PC-9 (cell line): ENCODE results near the gene PPP2R5E. TPM values are rescaled to one million over a fixed set of nuclear protein-coding genes. Genes with fewer than 3 reads are reported as not detected.

ENCODE experiments used
- BruUV-seq: library from RNA; stranded (reverse); fragments of 400-500 nt; replicated peaks from 2 replicates; lab custom pipeline; 2021; lab: Mats Ljungman, UMichigan
- CTCF ChIA-PET: fragments of 300-600 bp; sonication (Branson Sonifier 250); formaldehyde crosslinking; loops from one replicate; lab custom pipeline; 2022; ENCODE audit warnings: antibody characterized with exemption; lab: Charles Lee
- POLR2A ChIA-PET: fragments of 300-600 bp; sonication (Branson Sonifier 250); formaldehyde crosslinking; loops from one replicate; lab custom pipeline; 2022; ENCODE audit warnings: antibody characterized with exemption; ENCODE audit not compliant: unreplicated experiment; lab: Charles Lee
- DNase-seq, 2 experiments: peaks; one replicate each; pipeline versions ENCODE4 v3.0.0 to v3.0.0-alpha.2; 2015 to 2022; ENCODE audit warnings: mixed read lengths in 1 of 2
- H2AFZ ChIP-seq: fragments of 200-600 bp; sonication (generic); 2 replicates; pipeline ENCODE4 v1.8.1; 2017; ENCODE audit warnings: antibody characterized with exemption
- H3F3A ChIP-seq: fragments of 200-600 bp; sonication (generic); 2 replicates; pipeline ENCODE4 v1.8.1; 2017; ENCODE audit warnings: antibody characterized with exemption, mild to moderate bottlenecking, low read depth; ENCODE audit not compliant: insufficient read depth
- H3K27ac ChIP-seq: fragments of 200-600 bp; sonication (generic); 2 replicates; pipeline ENCODE4 v1.6.1; 2016; ENCODE audit warnings: mixed run types
- H3K27me3 ChIP-seq: fragments of 200-600 bp; sonication (generic); 2 replicates; pipeline ENCODE4 v1.6.1; 2016; ENCODE audit warnings: low read depth, mixed run types; ENCODE audit not compliant: insufficient read depth
- H3K36me3 ChIP-seq: fragments of 200-600 bp; sonication (generic); 2 replicates; pipeline ENCODE4 v1.6.1; 2016; ENCODE audit warnings: low read depth, mixed run types
- H3K4me1 ChIP-seq: fragments of 200-600 bp; sonication (generic); replicated peaks from 2 replicates; pipeline ENCODE4 v1.6.1; 2016; ENCODE audit warnings: mixed run types; ENCODE audit not compliant: insufficient read depth
- H3K4me2 ChIP-seq: fragments of 200-600 bp; sonication (generic); 2 replicates; pipeline ENCODE4 v1.6.1; 2017; ENCODE audit warnings: mixed run types
- H3K4me3 ChIP-seq: fragments of 200-600 bp; sonication (generic); 2 replicates; pipeline ENCODE4 v1.6.1; 2016; ENCODE audit warnings: mixed run types
- H3K79me2 ChIP-seq: fragments of 200-600 bp; sonication (generic); 2 replicates; pipeline ENCODE4 v1.6.1; 2017; ENCODE audit warnings: low read depth, mixed run types
- H3K9me2 ChIP-seq: fragments of 200-600 bp; sonication (generic); 2 replicates; pipeline ENCODE4 v1.8.1; 2017; ENCODE audit warnings: mild to moderate bottlenecking; ENCODE audit not compliant: insufficient read depth
- H3K9me3 ChIP-seq: fragments of 200-600 bp; sonication (generic); 2 replicates; pipeline ENCODE4 v1.8.1; 2016; ENCODE audit warnings: low read depth; ENCODE audit not compliant: insufficient read depth
- H4K20me1 ChIP-seq: fragments of 200-600 bp; sonication (generic); 2 replicates; pipeline ENCODE4 v1.8.1; 2017; ENCODE audit not compliant: insufficient read depth
- EZH2 ChIP-seq: fragments of 200-600 bp; sonication (generic); IDR thresholded peaks from 2 replicates; pipeline ENCODE4 v1.8.0; 2017; ENCODE audit warnings: antibody characterized with exemption, low read depth
- intact Hi-C: fragments of 100-400 bp; cut with micrococcal nuclease; formaldehyde crosslinking; loops from one replicate; pipeline ENCODE4 v1.10.0; 2022; ENCODE audit not compliant: unreplicated experiment
- total RNA-seq: library from RNA; stranded (reverse); gene quantifications from 2 replicates; pipeline ENCODE4 v1.2.3, GENCODE V29; 2021
- TF ChIP-seq, protein P1 (sequence below): fragments of 200-600 bp; sonication (generic); conservative IDR thresholded peaks from 2 replicates; pipeline ENCODE4 v1.6.1; 2017; ENCODE audit warnings: mixed run types, antibody characterized with exemption, mild to moderate bottlenecking, moderate library complexity

The PPP2R5E gene
- total RNA-seq, 1 experiment from 2014 or later: 66.4 TPM

DNA sequence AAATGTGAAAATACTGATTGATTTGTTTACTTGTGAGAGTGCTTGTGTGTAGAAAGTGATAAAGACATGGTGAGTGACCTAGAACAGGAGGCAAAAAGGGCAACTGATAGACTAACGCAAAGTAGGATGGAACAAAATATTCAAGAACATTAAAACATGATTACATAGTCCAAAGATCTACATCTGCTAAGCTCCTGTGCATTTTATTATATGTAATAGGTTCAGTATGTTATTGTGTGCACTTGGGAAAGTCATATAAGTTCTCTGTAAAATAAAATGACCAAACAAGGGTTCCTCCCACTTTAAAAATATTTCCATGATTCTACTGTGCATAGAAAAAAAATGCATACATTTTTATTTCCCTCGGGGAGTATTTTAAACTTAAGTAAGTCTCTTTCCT, 150.2 kb downstream of the PPP2R5E start:
- TF ChIP-seq, protein P1, sequence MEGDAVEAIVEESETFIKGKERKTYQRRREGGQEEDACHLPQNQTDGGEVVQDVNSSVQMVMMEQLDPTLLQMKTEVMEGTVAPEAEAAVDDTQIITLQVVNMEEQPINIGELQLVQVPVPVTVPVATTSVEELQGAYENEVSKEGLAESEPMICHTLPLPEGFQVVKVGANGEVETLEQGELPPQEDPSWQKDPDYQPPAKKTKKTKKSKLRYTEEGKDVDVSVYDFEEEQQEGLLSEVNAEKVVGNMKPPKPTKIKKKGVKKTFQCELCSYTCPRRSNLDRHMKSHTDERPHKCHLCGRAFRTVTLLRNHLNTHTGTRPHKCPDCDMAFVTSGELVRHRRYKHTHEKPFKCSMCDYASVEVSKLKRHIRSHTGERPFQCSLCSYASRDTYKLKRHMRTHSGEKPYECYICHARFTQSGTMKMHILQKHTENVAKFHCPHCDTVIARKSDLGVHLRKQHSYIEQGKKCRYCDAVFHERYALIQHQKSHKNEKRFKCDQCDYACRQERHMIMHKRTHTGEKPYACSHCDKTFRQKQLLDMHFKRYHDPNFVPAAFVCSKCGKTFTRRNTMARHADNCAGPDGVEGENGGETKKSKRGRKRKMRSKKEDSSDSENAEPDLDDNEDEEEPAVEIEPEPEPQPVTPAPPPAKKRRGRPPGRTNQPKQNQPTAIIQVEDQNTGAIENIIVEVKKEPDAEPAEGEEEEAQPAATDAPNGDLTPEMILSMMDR: no peak
- no peak for TF ChIP-seq EZH2
- Histone ChIP-seq H3K9me3 (no peaks in the 10 kb centered on the region), H3K79me2 (no peaks in the 10 kb centered on the region), H3K4me1 (no peaks in the 10 kb centered on the region), H3K27ac (no peak overlapping the region), H2AFZ (no peak overlapping the region), H3K4me2 (no peak overlapping the region), H4K20me1 (no peaks in the 10 kb centered on the region), H3K4me3 (no peak overlapping the region), H3K27me3 (no peaks in the 10 kb centered on the region), H3K9me2 (no peaks in the 10 kb centered on the region), H3K36me3 (no peaks in the 10 kb centered on the region; the same call in 1 of the 2 replicates), H3F3A (peaks cover 7% of the 10 kb centered on the region; the same call in 1 of the 2 replicates)
- BruUV-seq: no TSS peak
- no peak for DNase-seq
- CTCF ChIA-PET: no interaction called here
- POLR2A ChIA-PET: no interaction called here
- intact Hi-C loops: no loop called here

DNA sequence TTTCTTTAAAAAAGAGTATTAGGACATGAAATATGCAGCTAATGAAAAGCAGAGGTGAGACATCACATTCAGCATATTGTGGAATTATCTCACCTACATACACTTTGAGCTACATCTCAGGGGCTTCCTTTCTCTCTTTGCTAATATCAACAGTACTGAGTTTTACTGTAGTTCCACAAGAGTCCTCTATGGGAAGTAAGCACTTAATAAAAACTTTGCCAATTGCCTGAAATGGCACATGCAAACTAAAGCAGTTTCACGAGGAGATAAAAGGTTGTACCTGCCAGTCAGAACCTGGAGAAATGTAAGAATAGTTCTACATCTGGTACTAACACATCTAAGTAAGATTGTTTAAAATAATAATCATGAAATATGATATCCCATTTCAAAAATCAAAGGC, 150.9 kb downstream of the PPP2R5E start:
- Histone ChIP-seq H3K27ac (no peak overlapping the region), H2AFZ (no peak overlapping the region), H3K79me2 (no peaks in the 10 kb centered on the region), H3K36me3 (no peaks in the 10 kb centered on the region; the same call in 1 of the 2 replicates), H3K4me2 (no peak overlapping the region), H3F3A (peaks cover 7% of the 10 kb centered on the region; the same call in 1 of the 2 replicates), H3K4me3 (no peak overlapping the region), H4K20me1 (no peaks in the 10 kb centered on the region), H3K9me3 (no peaks in the 10 kb centered on the region), H3K9me2 (no peaks in the 10 kb centered on the region), H3K27me3 (no peaks in the 10 kb centered on the region), H3K4me1 (no peaks in the 10 kb centered on the region)
- no peak for DNase-seq
- BruUV-seq: no TSS peak
- ChIA-PET CTCF (no interaction called here), POLR2A (no interaction called here)
- TF ChIP-seq, protein P1: no peak
- TF ChIP-seq EZH2: no peak
- intact Hi-C loops: no loop called here

DNA sequence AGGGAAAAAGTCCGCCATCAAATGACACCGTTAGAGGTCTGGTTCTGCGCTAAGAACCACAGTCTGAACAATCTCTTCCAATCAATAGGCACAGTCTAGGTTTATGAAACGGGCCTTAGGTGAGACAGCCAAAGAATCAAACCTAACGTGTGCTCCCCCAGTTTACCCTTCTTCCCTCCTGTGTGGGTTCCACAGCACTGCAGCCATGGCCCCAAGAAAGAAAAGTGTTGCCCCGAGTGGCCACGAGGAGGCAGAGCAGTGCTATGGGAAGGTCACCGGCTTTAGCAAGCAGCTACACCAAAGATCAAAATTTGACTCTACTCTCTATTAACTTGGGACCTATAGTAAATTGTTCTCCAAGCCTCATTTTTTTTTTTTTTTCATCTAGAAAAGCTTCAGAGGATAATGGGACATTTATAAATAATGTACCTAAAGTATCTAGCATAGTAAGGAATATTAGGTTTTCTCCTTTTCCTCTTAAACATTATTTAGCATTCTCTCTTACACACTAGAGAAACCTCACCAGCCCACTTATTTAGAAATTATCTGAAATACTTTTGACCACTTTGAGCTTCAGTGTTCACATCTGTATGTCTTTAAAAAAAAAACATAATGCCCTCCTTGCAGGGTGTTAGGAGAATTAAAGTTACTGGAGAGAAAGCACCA, 154.3 kb downstream of the PPP2R5E start:
- no peaks in the 10 kb centered on the region for H4K20me1 ChIP-seq
- H3K9me2 ChIP-seq: no peaks in the 10 kb centered on the region
- H3K27me3 ChIP-seq: no peaks in the 10 kb centered on the region
- TF ChIP-seq, protein P1: peak; percentile 84
- TF ChIP-seq EZH2: no peak
- H3K4me1 ChIP-seq: no peaks in the 10 kb centered on the region
- POLR2A ChIA-PET: interaction anchor here (1.0 kb wide), 1 partner anchor 226 kb away, joined by 3 read pairs; no protein-coding TSS in a partner anchor
- no peaks in the 10 kb centered on the region for H3K9me3 ChIP-seq
- peaks cover 8% of the 10 kb centered on the region for H3K36me3 ChIP-seq
- peaks cover 7% of the 10 kb centered on the region; the same call in 1 of the 2 replicates for H3F3A ChIP-seq
- CTCF ChIA-PET: interaction anchor here (0.6 to 1.0 kb wide), 3 partner anchors 152 to 250 kb away, joined by 3 to 6 read pairs (median 3); no protein-coding TSS in a partner anchor
- no peaks in the 10 kb centered on the region for H3K79me2 ChIP-seq
- no peak overlapping the region for H3K4me3 ChIP-seq
- peak in 1 of 2 experiments; percentile 57 for DNase-seq
- no peak overlapping the region for H3K27ac ChIP-seq
- H2AFZ ChIP-seq: no peak overlapping the region
- intact Hi-C loops: loop anchor here (1.0 to 2.0 kb wide), 5 partner anchors 154 to 914 kb away; partner anchors contain the start of genes PPP2R5E and WDR89
- no peak overlapping the region for H3K4me2 ChIP-seq
- BruUV-seq: no TSS peak
